Fibroblast of mammary gland (primary cell): ENCODE data around the gene MUC2.

ENCODE experiments used
- DNase-seq: peaks from one replicate; pipeline ENCODE4 v3.0.0-alpha.2; 2010; ENCODE audit warnings: low read depth
- H3K4me3 ChIP-seq: 2 replicates; pipeline ENCODE4 v1.5.1; 2011; ENCODE audit warnings: low read depth, mild to moderate bottlenecking, low read length, moderate library complexity; ENCODE audit not compliant: control insufficient read depth
- CTCF ChIP-seq: conservative IDR thresholded peaks from 2 replicates; pipeline ENCODE4 v1.5.1; 2011; ENCODE audit warnings: low read depth, low read length, inconsistent platforms; ENCODE audit not compliant: control insufficient read depth, insufficient read depth

MUC2 gene

GRCh38 chr11:1041471-1041870 is 33.2 kb upstream of the MUC2 start:
- H3K4me3 ChIP-seq = no peak overlapping the region
- no peak for DNase-seq
- no peak for TF ChIP-seq CTCF

GRCh38 chr11:1041936-1042608 is 32.6 kb upstream of the MUC2 start:
- no peak for DNase-seq
- H3K4me3 ChIP-seq = no peak overlapping the region
- TF ChIP-seq CTCF = no peak

DNA sequence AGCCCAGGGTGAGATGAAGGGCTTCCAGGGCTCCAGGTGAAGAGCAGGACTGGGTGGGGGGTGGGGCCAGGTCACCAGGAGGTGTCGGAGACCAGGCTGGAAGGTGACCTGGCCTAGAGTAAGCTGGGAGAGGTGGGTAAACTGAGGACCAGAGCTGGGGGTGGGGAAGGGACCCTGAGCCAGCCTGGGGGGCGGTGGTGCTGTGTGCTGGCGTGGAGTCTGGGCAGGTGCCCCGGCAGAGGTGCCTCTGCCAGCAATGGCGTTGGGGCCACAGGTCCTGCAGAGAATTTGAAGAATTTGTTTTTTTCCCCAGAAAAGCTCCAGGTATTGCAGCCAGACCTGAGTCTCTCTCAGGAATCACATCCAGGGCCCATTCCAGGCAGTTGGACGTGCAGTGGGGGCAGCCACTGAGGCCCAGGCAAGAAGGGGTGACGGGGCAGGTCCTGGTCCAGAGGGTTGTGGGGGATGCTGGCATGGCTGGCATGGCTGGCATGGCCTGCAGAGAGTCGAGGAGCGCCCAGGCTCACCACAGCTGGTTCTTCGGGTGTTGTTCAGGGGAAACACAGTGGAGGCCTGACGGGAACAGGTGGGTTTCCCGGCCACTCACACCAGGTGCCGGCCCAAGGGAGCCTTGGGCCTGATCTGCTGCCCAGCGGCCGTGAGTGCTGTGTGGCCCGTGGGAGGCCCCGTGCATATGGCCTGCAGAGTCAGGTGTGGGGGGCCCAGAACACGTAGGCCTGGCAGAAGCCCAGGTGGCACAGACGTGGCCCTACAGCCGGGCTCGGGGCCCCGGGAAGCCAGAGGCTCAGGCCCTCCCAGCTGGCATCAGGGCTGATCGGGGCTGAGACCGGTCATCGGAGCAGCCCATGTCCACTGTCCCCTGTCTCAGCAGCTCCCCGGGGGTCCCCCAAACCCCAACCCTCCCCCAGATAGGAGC is 31.8 kb upstream of the MUC2 start:
- H3K4me3 ChIP-seq = no peak overlapping the region
- no peak for DNase-seq
- no peak for TF ChIP-seq CTCF

- DNase-seq = no peak
- no peak for TF ChIP-seq CTCF
- no peak overlapping the region for H3K4me3 ChIP-seq
Observed at GRCh38 chr11:1043563-1044096, 31.0 kb upstream of the MUC2 start.

DNA sequence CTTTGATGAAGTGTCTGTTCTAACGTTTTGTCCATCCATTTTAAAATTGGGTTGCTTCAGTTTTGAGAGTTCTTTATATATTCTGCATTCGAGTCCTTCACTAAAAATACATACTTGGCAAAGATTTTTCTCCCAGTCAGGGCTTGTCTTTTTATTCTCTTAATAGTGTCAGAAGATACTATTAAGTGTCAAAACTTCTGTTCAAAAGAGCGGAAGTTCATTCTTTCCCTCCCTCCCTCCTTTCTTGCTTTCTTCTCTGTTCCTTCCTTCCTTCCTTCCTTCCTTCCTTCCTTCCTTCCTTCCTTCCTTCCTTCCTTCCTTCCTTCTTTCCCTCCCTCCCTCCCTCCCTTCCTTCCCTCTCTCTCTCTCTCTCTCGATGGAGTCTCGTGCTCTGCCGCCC is 30.5 kb upstream of the MUC2 start:
- no peak for TF ChIP-seq CTCF
- no peak overlapping the region for H3K4me3 ChIP-seq
- no peak for DNase-seq

- TF ChIP-seq CTCF = no peak
- DNase-seq = no peak
Observed at GRCh38 chr11:1047595-1048156, 27.0 kb upstream of the MUC2 start.

More at GRCh38 chr11:1047595-1048156, 27.0 kb upstream of the MUC2 start:
- H3K4me3 ChIP-seq = no peak overlapping the region
